GM19452 (cell line): Measurements from ENCODE around the gene CYP3A5.
A peak's percentile ranks its signal among the peaks of the same experiment; 100 is the strongest.
"Not testable (repeated sequence)": the region's sequence is repeated elsewhere in the genome, so short reads cannot be mapped to it uniquely, and the experiment has no call there.

Source experiments
- ATAC-seq: cut with Tn5 transposase; IDR thresholded peaks from one replicate; pipeline ENCODE4 v1.9.1; 2021; ENCODE audit not compliant: unreplicated experiment

CYP3A5 gene

GRCh38 chr7:99643464-99643863 lies 36.3 kb downstream of the CYP3A5 start:
- no peak for ATAC-seq

- ATAC-seq: no peak
These were observed 37.8 kb downstream of the CYP3A5 start for GRCh38 chr7:99642027-99642426.

DNA sequence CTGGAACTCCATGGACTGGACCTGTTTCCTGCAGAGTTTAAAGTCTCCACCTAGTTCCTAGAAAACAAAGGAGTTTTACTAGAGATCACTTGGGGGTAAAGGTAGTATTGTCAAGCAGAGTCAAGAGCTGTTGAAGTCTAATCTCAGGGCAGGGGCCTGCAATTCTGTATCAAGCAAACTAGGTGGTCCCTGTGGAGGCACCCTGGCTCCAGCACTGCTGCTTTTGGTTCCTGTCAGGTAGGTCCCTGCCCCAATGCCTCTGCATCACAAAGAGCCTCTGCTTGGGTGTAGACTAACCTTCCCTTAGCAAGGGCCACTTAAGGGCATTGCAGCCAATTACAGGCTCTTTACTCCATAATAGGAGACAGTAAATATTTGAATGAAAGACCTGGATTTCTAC lies 40.5 kb downstream of the CYP3A5 start:
- ATAC-seq: no peak

- no peak for ATAC-seq
These were observed 41.1 kb downstream of the CYP3A5 start for GRCh38 chr7:99638731-99639130.

DNA sequence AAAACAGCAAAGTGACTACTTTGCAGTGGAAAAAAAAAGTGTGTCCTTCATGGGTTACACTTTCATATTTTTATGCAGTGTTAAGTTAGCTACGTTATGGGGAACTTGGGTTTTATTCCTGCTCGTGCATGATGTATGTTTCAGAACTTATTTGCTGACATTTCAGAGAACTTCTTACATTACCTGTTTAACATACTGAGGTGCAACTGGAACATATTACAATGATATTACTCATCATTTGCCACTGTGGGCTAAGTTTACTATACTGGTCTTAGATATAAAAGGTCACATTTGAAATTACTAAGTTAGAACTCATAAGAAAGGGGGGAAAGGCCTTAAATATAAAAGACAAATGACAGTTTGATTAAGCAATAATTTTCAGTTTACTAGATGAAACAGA lies 42.4 kb downstream of the CYP3A5 start:
- ATAC-seq: not testable (repeated sequence)

GRCh38 chr7:99631295-99632109 lies 48.3 kb downstream of the CYP3A5 start:
- ATAC-seq: no peak

GRCh38 chr7:99629643-99630042 lies 50.2 kb downstream of the CYP3A5 start:
- no peak for ATAC-seq

GRCh38 chr7:99628471-99629465 lies 51.0 kb downstream of the CYP3A5 start:
- no peak for ATAC-seq

GRCh38 chr7:99627513-99627912 lies 52.3 kb downstream of the CYP3A5 start:
- ATAC-seq: no peak

DNA sequence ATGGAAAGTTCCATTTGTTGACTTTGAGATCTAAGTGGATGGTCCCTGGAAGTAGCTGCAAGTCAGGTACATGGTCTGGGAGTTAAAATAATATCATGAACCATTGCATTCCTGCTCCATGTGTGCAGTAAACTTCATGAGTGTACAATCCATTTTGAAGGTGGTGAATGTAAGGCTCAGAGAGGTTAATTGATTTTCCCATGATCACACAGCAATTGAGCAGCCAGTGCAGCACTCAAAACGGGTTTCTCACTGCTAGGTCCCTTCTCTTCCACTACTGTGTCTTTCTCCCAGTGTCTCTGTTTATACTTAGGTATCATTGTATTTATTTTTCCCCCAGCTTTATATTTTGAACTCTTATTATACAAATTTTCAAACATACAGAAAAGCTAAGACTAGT lies 53.1 kb downstream of the CYP3A5 start:
- ATAC-seq: no peak

DNA sequence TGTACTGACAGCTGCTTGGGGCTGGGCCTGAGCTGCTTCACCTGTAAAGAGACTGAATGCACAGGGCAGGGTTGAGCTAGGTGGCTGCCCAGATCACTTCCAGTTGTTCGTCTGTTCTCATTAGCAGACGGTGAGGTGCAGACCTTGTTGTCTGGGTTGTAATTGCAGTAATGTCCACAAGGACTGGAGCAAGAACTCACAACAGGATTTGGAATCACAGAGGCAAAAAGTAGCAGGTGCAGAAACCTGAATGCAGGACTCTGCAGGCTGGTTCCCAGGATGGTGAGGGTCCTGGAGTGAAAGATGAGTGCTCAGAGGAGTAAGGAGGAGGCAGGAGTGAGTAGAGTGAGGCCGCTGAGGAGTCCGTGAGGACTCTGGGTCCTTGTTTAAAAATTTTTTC lies 53.8 kb downstream of the CYP3A5 start:
- no peak for ATAC-seq

- ATAC-seq: no peak
These were observed 54.5 kb downstream of the CYP3A5 start for GRCh38 chr7:99625321-99625720.

GRCh38 chr7:99624484-99624883 lies 55.3 kb downstream of the CYP3A5 start:
- no peak for ATAC-seq

- no peak for ATAC-seq
These were observed 55.9 kb downstream of the CYP3A5 start for GRCh38 chr7:99623702-99624447.

GRCh38 chr7:99623091-99623693 lies 56.6 kb downstream of the CYP3A5 start:
- no peak for ATAC-seq

- ATAC-seq: no peak
These were observed 57.2 kb downstream of the CYP3A5 start for GRCh38 chr7:99622596-99622995.

GRCh38 chr7:99621271-99621670 lies 58.5 kb downstream of the CYP3A5 start:
- ATAC-seq: no peak

DNA sequence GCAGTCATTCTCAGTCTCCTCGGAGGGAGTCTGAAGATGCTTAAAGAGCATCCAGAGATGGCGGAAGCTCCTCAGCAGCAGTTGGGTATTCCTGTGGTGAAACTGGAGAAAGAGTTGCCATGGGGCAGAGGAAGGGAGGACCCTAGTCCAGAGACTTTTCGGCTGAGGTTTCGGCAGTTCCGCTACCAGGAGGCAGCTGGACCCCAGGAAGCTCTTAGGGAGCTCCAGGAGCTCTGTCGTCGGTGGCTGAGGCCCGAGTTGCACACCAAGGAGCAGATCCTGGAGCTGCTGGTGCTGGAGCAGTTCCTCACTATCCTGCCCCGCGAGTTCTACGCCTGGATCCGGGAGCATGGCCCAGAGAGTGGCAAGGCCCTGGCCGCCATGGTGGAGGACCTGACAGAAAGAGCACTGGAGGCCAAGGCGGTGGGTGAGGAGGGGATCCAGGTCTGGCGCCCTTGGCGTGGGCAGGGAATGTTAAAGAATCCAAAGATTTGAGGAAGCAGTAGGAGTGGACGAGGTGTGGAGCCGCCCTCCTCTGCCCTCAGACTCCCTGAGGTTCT lies 60.1 kb downstream of the CYP3A5 start:
- no peak for ATAC-seq

DNA sequence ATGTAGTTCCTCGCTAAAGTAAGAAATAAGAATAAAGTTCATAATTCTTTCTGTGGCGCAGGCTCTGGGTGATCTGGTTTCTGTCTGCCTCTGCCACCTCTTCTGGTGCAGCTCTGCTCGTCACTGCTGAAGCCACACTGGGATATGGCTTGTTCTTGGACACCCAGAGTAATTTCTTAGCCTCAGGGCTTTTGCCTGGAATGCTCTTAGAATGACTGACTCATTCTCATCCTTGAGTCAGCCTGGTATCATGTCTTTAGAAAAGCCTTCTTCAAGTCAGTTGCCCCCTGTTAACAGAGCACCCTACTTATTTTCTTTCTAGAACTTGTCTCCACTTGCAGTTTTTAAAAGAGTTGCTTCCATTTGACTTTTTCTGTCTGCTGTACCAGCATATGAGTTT lies 61.1 kb downstream of the CYP3A5 start:
- no peak for ATAC-seq

DNA sequence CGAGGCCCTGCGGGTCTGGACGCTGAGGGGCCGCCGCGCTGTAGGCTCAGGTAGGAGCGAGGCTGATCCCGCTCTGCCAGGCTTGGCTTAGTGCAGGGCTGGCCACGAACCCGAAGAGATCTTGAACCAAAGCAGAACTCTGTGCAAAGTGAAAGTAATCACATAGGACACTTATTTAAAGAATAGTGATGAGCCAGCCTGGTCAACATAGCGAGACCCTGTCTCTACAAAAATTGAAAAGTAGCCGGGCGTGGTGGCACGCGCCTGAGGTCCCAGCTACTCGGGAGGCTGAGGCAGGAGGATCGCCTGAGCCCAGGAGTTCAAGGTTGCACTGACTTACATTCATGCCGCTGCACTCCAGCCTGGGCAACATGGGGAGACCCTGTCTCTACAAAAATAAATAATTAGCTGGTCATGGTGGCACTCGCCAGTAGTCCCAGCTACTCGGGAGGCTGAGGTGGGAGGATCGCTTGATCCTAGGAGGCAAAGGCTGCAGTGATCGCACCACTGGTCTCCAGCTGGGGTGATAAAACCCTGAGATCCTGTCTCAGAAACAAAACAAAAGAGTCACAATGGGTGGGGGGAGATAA lies 62.5 kb downstream of the CYP3A5 start:
- peak; percentile 33 for ATAC-seq
